Fibroblast of peridontal ligament (primary cell): ENCODE data around the gene ULK1.
"Not testable (repeated sequence)": the region's sequence is repeated elsewhere in the genome, so short reads cannot be mapped to it uniquely, and the experiment has no call there.

Experiments
- DNase-seq: peaks from one replicate; pipeline ENCODE4 v3.0.0-alpha.2; 2010; ENCODE audit errors: extremely low read depth

Gene ULK1

GRCh38 chr12:131862084-131862441, 32.4 kb upstream of the ULK1 start:
- DNase-seq: no peak

- DNase-seq: no peak
Observed at GRCh38 chr12:131862600-131862993, 31.8 kb upstream of the ULK1 start.

DNA sequence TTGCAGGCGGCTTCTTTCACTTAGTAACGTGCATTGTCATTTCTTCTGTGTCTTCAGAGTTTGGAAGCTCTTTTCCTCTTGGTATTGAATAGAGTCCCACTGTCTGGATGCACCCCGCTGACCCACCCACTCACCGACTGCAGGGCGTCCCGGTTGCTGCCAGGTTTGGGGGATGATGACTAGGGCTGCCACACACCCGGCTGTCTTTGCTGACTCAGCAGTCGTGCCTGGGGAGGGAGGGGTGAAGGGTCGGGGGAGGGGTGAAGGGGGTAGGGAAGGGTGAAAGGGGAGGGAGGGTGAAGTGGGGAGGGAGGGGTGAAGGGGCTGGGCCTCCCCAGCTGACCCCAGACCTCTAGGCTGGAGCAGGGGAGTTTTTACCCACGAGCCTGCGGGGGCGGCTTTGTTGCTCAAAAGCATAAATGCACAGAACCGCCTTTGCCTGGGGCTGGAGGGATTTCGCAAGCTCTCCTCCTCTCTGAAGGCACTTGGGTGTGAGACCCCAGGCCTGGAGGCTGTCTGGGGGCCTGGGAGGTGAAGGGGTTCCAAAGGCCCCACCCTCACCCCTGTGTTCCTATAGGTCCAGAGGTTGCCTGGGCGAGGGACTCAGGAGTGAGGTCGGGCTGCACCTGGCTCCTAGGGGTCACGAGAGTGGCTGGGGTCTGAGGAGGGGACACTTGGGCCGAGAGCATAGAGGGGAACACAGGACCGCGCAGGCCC, 31.3 kb upstream of the ULK1 start:
- DNase-seq: no peak

- no peak for DNase-seq
Observed at GRCh38 chr12:131863711-131864396, 30.6 kb upstream of the ULK1 start.

GRCh38 chr12:131864469-131864868, 30.0 kb upstream of the ULK1 start:
- DNase-seq: no peak

GRCh38 chr12:131865180-131865875, 29.1 kb upstream of the ULK1 start:
- no peak for DNase-seq

DNA sequence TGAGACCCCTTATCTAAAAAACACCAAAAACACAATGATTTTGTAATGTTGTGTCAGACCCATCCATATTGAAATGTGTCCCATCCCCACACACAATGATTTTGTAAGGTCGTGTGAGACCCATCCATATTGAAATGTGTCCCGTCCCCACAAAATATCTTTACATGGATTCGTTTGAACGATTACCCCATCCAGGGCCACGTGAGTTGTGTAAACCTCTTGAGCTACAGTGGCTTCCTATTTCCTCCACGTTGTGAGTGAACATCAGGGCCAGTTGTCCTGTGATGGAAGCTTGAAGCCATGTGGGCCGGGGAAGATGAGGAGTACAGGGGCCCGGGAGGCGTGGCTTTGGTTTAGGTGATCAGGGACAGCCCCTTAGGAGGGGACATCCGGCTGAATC, 27.0 kb upstream of the ULK1 start:
- DNase-seq: no peak

- DNase-seq: peak; percentile 10
Observed at GRCh38 chr12:131867891-131868675, 26.3 kb upstream of the ULK1 start.

- DNase-seq: peak; percentile 38
Observed at GRCh38 chr12:131869871-131870418, 24.5 kb upstream of the ULK1 start.

GRCh38 chr12:131871677-131872076, 22.7 kb upstream of the ULK1 start:
- no peak for DNase-seq

GRCh38 chr12:131872154-131873051, 22.0 kb upstream of the ULK1 start:
- peak; percentile 51 for DNase-seq

DNA sequence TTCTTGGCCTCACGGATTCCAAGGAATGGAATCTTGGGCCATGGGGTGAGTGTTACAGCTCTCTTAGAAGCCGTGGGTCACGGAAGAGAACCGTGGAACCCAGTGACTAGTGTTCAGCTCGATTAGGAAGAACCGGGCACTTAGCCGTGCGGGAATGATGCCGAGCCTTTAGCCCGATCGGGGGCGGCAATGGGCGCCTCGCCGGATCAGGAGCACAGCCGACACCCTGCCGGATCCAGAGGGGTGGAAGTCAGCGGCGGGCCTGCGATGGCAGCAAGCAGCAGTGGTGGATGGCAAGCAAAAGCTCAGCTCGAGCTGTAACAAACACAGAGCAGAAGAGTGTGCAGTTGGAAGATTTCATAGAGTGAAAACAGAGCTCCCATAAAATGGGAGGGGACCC, 21.1 kb upstream of the ULK1 start:
- no peak for DNase-seq

- not testable (repeated sequence) for DNase-seq
Observed at GRCh38 chr12:131874972-131875371, 19.4 kb upstream of the ULK1 start.

DNA sequence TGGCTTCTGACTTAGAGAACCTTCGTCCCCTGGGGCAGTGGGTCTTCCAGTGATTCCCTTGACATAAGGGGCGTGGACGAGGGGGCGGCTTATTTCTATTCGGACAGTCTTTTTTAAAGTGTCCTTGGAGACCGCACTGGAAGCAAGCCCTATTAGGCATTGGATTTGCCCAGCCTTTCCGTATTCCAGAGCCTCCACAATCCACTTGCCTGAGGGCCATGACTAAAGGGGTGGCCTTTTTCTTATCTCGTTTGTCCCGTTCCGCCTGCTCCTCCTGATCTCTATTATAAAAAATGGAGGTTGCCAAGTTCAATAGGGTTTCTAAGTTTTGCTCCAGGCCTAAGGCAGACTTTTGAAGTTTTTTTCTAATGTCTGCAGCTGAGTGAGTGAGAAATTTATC, 17.2 kb upstream of the ULK1 start:
- DNase-seq: not testable (repeated sequence)

DNA sequence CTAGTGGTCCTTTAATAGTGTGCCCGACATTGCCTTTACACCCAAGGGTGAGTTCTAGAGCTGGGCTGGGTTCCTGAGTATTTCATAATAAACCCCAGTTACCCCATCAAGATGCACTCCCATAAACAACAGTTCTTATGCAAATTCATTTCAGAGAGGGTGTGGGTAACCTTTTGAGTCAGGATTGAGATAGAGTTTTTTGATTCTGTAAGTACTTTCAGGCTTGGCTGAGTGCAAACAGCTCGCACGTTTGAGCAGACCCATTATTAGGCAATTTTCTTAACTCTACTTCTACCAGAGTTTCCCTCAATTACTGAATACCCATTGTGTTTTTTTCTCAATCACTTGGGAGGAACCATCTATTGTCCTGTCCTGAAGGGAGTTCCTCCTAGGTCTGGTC, 16.0 kb upstream of the ULK1 start:
- not testable (repeated sequence) for DNase-seq

- DNase-seq: no peak
Observed at GRCh38 chr12:131882804-131883520, 11.5 kb upstream of the ULK1 start.

DNA sequence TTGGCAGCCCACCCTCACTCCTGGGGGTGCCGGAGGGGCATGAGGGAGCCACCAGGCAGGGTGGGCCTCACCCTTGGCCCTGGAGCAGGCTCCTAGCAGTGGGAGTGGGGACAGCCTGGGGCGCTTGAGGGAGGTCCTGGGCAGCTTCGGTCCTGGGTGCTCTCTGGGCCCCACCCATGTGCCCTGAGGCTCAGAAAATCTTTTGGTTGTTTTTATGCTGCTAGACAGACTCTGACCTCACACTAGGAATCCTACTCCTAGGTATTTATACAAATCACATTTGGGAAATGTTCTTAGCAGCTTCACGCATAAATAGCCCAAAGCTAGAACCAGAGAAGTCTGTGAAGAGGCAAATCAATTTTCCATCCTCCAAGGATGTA, 10.9 kb upstream of the ULK1 start:
- no peak for DNase-seq

DNA sequence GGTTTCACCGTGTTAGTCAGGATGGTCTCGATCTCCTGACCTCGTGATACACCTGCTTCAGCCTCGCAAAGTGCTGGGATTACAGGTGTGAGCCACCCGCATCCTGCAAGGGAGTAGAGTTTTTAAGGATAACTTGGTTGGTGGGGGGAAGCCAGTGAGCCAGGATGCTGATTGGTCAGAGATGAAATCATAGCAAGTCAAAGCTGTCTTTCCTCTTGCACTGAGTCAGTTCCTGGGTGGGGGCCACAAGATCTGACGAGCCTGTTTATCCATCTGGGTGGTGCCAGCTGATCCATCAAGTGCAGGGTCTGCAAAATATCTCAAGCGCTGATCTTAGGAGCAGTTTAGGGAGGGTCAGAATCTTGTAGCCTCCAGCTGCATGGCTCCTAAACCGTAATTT, 9.3 kb upstream of the ULK1 start:
- not testable (repeated sequence) for DNase-seq

GRCh38 chr12:131885543-131886057, 8.8 kb upstream of the ULK1 start:
- no peak for DNase-seq

DNA sequence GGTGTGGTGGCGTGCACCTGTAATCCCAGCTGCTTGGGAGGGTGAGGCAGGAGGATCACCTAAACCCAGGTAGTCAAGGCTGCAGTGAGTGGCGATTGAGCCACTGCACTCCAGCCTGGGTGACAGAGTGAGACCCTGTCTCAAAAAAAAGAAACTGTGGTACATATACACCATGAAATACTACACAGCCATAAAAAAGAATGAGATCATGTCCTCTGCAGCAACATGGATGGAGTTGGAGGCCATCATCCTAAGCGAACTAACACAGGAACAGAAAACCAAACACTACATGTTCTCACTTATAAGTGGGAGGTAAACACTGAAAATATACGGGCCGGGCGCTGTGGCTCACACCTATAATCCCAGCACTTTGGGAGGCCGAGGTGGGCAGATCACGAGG, 2.7 kb upstream of the ULK1 start:
- not testable (repeated sequence) for DNase-seq
